ENCODE measurements around the gene CCDC57.
"Not testable (repeated sequence)": the region's sequence is repeated elsewhere in the genome, so short reads cannot be mapped to it uniquely, and the experiment has no call there.

The CCDC57 gene

GRCh38 chr17:82200743-82201497 lies 11.7 kb downstream of the CCDC57 start:
- DNase-seq, result no peak

DNA sequence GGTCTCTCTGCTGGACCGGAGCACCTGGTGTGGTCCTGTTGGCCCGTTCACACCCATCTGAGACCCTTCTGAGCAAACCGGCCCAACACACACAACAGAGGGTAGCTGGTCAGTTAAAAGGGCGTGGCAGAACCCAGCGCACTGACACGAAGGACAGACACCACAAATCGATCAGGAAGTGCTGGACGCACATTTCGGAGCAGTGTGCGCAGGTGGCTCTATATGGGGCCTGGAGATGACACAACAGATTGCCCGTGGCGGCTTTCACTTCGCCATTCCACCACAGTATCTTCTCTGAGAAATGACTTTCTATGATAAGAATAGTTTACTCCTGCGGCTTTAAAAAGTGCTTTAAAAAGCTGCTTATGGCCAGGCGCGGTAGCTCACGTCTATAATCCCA lies 12.5 kb downstream of the CCDC57 start:
- no peak for DNase-seq

DNA sequence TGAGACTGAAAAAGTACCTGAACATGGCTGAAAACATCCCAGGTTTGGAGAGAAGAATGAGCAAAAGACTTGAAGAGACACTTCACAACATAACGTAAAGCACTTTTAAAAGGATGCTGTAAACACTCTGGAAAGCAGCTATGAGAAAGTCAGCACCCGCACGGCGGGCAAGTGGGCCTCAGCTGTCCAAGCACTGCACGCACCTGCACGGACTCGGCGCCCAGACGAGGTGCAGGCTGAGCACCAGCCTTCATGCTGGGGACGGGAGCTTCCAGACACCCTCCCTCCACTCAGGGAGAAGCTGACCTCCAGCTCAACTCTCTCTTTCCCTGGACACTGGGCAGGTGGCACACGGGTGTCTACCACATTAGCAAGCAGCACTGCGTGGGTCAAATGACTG lies 13.1 kb downstream of the CCDC57 start:
- no peak for DNase-seq

DNA sequence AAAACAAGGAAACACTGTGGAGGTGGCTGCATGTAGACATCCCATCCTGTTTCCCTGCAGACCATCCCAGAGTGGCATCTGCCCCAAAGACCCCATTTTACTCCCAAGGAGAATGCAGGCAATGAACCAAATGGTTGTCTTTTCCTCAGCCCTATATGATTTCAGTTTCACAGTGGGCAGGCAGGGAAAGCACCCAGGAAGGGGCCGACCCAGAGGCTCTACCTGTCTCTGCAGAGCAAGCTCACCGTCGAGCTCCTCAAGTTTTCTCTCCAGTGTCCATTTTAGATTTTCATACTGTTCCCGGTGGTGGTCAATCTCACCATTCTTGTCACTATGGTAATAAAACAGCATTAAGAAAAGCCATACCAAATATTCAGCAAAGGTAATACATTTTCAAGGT lies 14.6 kb downstream of the CCDC57 start:
- DNase-seq, result no peak

DNA sequence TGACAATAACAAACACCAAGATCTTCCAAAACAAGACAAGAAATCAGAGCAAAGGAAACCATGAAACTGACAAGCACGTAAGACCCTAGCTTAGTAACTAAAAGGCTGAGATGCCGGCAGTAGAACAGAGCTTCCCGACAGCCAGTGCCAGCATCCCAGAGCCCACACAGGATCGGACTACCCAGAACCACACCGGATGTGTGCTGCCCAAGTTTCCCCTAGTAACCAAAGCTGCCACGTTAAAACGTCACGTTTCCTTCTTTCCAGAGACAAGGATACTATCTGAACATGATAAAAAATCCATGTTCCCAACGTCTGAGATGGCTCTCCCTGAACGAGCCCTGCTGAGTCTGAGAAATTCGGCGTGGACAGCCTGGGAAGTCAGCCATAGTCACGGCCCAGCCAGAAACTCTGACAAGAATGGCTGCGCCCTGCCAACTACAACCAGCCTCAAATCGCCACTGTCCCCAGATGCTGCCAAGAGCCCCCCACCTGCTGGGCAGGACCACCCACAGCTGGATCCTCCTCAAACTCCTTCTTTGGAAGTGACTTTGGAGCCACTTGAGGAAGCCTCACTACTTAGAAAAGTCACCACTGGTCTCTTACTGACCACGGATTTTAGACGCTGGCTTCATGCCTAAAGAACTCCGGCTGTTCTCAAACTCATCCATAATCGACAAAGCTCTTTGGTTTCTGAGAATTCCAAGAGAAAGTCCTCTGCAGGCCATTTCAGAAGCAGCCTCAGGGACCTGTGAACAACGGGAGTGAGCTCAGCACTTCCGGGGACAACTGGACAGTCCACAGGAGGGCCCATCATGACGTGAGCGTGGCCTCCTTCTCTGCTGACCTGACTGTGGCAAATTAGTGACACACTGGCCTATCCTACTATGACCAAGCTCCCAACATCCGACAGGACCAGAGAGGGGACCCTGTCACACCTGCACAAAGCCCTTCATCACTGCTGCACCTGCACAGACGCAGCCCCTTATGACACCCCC lies 16.7 kb downstream of the CCDC57 start:
- DNase-seq, result no peak

- no peak for DNase-seq
Observed at GRCh38 chr17:82194765-82195164, 17.9 kb downstream of the CCDC57 start.

GRCh38 chr17:82193520-82194220 lies 19.0 kb downstream of the CCDC57 start:
- no peak for DNase-seq

DNA sequence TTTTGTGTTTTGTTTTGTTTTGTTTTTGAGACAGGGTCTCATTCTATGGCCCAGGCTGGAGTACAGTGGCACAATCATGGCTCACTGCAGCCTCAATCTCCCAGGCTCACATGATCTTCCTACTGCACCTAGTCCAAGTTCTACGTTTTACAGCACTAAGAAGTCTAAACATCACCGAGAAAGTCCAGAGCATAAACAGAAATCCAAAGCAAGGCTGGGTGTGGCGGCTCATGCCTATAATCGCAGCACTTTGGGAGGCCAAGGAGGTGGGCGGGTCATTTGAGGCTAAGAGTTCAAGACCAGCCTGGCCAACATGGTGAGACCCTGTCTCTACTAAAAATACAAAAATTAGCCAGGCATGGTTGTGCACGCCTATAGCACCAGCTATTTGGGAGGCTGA lies 19.6 kb downstream of the CCDC57 start:
- DNase-seq, result not testable (repeated sequence)

- DNase-seq, result no peak
Observed at GRCh38 chr17:82188001-82188961, 24.4 kb downstream of the CCDC57 start.

- DNase-seq, result no peak
Observed at GRCh38 chr17:82187500-82187899, 25.1 kb downstream of the CCDC57 start.

DNA sequence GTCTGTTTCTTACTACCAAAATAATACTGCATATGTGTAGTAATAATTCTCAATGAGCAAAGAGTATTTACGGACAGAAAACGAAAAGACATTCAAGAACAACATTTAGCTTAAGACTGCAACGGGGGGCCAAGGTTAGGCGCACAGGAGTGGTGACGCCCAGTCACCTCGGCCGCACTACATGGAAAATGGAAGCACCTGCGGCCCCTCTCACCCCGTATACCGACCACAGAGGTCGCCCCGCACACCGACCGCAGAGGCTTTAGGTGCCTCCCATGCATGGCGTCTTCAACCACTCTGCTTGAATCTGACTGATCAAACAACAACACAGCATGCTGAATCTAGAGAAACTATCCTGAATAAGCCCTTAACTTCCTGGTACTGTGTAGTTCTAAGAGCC lies 26.4 kb downstream of the CCDC57 start:
- DNase-seq, result no peak

- no peak for DNase-seq
Observed at GRCh38 chr17:82184761-82185160, 27.9 kb downstream of the CCDC57 start.

- DNase-seq, result no peak
Observed at GRCh38 chr17:82180776-82181528, 31.7 kb downstream of the CCDC57 start.

DNA sequence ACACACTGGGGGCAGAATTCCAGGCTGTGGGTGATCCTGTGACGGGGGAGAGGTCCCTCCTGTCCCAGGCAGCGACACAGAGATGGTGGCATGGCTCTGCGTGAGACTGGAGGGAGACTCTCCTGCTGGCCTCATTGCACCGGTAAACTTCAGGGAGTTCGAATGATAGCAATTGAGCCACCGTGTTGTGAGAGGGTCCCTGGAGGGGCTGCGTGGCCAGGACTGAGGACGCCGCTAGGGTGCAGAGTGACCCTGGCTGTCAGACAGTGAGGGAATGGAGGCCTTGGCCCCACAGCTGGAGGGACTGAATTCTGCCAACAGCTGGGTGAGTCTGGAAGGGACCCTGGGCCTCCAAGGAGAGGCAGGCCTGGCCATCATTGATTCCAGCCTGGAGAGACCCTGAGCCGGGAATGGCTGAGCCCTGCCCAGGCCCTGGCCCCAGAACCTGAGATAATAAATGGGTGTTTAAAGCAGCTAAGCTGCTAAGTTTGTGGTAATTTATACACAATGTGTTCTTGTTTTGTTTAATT lies 32.6 kb downstream of the CCDC57 start:
- DNase-seq, result no peak

DNA sequence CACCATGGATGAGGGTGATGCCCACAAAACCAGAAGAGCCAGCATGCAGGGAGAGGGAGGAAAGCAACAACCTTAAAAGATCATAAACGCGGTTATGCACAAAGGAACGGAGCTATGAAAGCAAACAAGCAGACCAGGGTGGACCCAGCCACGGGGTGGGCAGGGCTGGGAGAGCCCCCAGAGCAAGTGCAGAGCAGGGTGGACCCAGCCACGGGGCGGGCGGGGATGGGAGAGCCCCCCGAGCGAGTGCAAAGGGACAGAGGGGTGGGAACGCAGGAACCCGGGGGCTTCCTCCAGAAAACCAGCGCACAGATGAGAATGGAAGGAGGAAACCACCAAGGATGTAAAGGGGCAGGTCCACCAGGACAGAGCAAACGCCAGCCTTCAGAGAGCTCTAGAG lies 33.2 kb downstream of the CCDC57 start:
- no peak for DNase-seq

GRCh38 chr17:82178499-82179261 lies 34.0 kb downstream of the CCDC57 start:
- no peak for DNase-seq

- DNase-seq, result no peak
Observed at GRCh38 chr17:82177761-82178498, 34.7 kb downstream of the CCDC57 start.

DNA sequence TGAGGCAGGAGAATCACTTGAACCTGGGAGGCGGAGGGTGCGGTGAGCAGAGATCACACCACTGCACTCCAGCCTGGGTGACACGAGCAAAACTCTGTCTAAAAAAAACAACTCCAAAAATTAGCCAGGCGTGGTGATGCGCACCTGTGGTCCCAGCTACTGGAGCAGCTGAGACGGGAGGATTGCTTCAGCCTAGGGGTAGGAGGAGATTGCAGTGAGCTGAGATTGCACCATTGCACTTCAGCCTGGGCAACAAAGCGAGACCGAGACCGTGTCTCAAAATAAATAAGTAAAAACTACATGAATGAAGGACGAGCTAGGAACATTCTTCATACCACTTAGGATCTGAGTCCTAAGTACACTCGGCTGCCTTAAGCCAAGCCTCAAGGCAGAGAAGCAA lies 35.4 kb downstream of the CCDC57 start:
- DNase-seq, result no peak

DNA sequence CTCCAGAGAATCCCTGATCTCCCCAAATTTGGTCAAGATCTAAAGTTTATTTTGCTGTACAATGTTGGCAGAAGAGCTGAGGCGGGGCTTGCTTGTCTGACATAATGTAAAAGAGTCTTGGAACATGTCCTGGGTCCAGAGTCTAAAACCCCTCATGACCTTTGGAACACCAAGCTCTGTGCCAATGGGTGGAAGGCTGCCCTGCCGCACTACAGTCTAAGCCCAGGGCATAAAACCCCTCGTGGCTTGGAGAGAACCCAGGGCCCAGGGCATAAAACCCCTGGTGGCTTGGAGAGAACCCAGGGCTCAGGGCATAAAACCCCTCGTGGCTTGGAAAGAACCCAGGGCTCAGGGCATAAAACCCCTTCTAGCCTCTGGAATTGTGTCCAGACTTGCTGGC lies 36.7 kb downstream of the CCDC57 start:
- DNase-seq, result no peak

- DNase-seq, result no peak
Observed at GRCh38 chr17:82175201-82175600, 37.4 kb downstream of the CCDC57 start.

Measured in T1000 (cell line).